H1 (cell line): Measurements from ENCODE around the gene MAGI3. TPM values are rescaled to one million over a fixed set of nuclear protein-coding genes. Genes with fewer than 3 reads are reported as not detected.
A peak's percentile ranks its signal among the peaks of the same experiment; 100 is the strongest.

Source experiments
- CTCF ChIA-PET: fragments of 300-600 bp; sonication (Branson Sonifier 250); formaldehyde crosslinking; loops from one replicate; lab custom pipeline; 2021; ENCODE audit not compliant: partially characterized antibody; lab: Charles Lee
- POLR2A ChIA-PET: fragments of 300-600 bp; sonication (Branson Sonifier 250); formaldehyde crosslinking; loops from one replicate; lab custom pipeline; 2021; ENCODE audit warnings: inconsistent platforms; ENCODE audit not compliant: partially characterized antibody; lab: Charles Lee
- DNase-seq, 2 experiments: peaks; one replicate each; pipeline versions ENCODE4 v3.0.0 to v3.0.0-alpha.2; 2010 to 2022; ENCODE audit warnings: low spot score in 2 of 2, low read depth in 1 of 2, mixed read lengths in 1 of 2
- FAIRE-seq: peaks from 2 replicates; lab custom pipeline; 2011; peaks lifted over from hg19 to GRCh38; lab: Jason Lieb, UNC
- H2AFZ ChIP-seq: 2 replicates; pipeline ENCODE4 v1.8.1; 2012; ENCODE audit warnings: low read length, inconsistent platforms
- H2AK5ac ChIP-seq: 2 replicates; pipeline ENCODE4 v1.6.1; 2013; ENCODE audit warnings: low read depth, low read length
- H2BK120ac ChIP-seq: replicated peaks from 2 replicates; pipeline ENCODE3; 2013; ENCODE audit warnings: low read depth, low read length, inconsistent platforms
- H2BK12ac ChIP-seq: 2 replicates; pipeline ENCODE4 v1.6.1; 2013; ENCODE audit warnings: low read depth, low read length
- H2BK15ac ChIP-seq: 2 replicates; pipeline ENCODE4 v1.6.1; 2013; ENCODE audit warnings: low read length
- H2BK20ac ChIP-seq: 2 replicates; pipeline ENCODE4 v1.6.1; 2013; ENCODE audit warnings: low read length
- H2BK5ac ChIP-seq: 2 replicates; pipeline ENCODE4 v1.6.1; 2013; ENCODE audit warnings: low read depth, low read length
- H3K14ac ChIP-seq: 2 replicates; pipeline ENCODE4 v1.6.1; 2013; ENCODE audit warnings: inconsistent platforms; ENCODE audit not compliant: insufficient read length
- H3K18ac ChIP-seq: 2 replicates; pipeline ENCODE4 v1.6.1; 2013; ENCODE audit warnings: low read length; ENCODE audit errors: extremely low read depth
- H3K23ac ChIP-seq: 2 replicates; pipeline ENCODE4 v1.6.1; 2013; ENCODE audit warnings: inconsistent platforms; ENCODE audit not compliant: insufficient read length
- H3K23me2 ChIP-seq: 2 replicates; pipeline ENCODE4 v1.6.1; 2013; ENCODE audit warnings: low read depth, low read length
- H3K27ac ChIP-seq: 2 replicates; pipeline ENCODE4 v1.6.1; 2011; ENCODE audit warnings: low read depth, low read length, inconsistent platforms
- H3K27me3 ChIP-seq, 4 experiments: replicated peaks in 1 of 4; 1 replicate in 1 of 4; 2 replicates in 3 of 4; pipeline versions ENCODE4 v1.6.1 to v1.8.1; 2011 to 2013; ENCODE audit warnings: low read length in 3 of 4, mild to moderate bottlenecking in 3 of 4, inconsistent platforms in 2 of 4, mixed read lengths in 2 of 4, moderate library complexity in 1 of 4; ENCODE audit not compliant: control insufficient read depth in 3 of 4, insufficient read depth in 3 of 4; ENCODE audit errors: extremely low read depth in 1 of 4
- H3K36me3 ChIP-seq, 4 experiments: 2 replicates each; pipeline versions ENCODE4 v1.6.1 to v1.8.1; 2011 to 2013; ENCODE audit warnings: mild to moderate bottlenecking in 4 of 4, low read length in 3 of 4, moderate library complexity in 2 of 4, control low read depth in 1 of 4, inconsistent platforms in 1 of 4; ENCODE audit not compliant: insufficient read depth in 4 of 4, control insufficient read depth in 2 of 4
- H3K4ac ChIP-seq: replicated peaks from 2 replicates; pipeline ENCODE3; 2013; ENCODE audit warnings: low read length, low read depth, mixed read lengths, inconsistent platforms; ENCODE audit not compliant: insufficient read length
- H3K4me1 ChIP-seq, 4 experiments: replicated peaks in 1 of 4; 1 replicate in 1 of 4; 2 replicates in 3 of 4; pipeline versions ENCODE4 v1.6.1 to v1.8.1; 2011 to 2013; ENCODE audit warnings: low read length in 3 of 4, inconsistent platforms in 2 of 4, mixed read lengths in 1 of 4; ENCODE audit not compliant: insufficient read depth in 4 of 4, control insufficient read depth in 3 of 4
- H3K4me2 ChIP-seq, 2 experiments: 2 replicates each; pipeline versions ENCODE4 v1.6.1 to v1.8.1; 2011 to 2013; ENCODE audit warnings: low read depth in 2 of 2, low read length in 2 of 2, control low read depth in 1 of 2, inconsistent platforms in 1 of 2, mild to moderate bottlenecking in 1 of 2; ENCODE audit not compliant: insufficient read depth in 1 of 2
- H3K4me3 ChIP-seq, 4 experiments: fragments of 200-600, 300-600 bp in 1 of 4; sonication (generic), shearing (Covaris generic), sonication (Bioruptor Twin) in 1 of 4; 2 replicates each; pipeline versions ENCODE4 v1.5.1 to v1.8.1; 2011 to 2016; ENCODE audit warnings: low read length in 4 of 4, low read depth in 3 of 4, control low read depth in 2 of 4, inconsistent platforms in 2 of 4, mild to moderate bottlenecking in 2 of 4, mixed read lengths in 1 of 4, moderate library complexity in 1 of 4; ENCODE audit not compliant: insufficient read depth in 2 of 4; ENCODE audit errors: extremely low read depth in 1 of 4
- H3K56ac ChIP-seq: replicated peaks from 2 replicates; pipeline ENCODE3; 2013; ENCODE audit warnings: low read depth, mild to moderate bottlenecking, mixed read lengths, low read length, inconsistent platforms; ENCODE audit not compliant: insufficient read length
- H3K79me1 ChIP-seq: 2 replicates; pipeline ENCODE4 v1.6.1; 2013; ENCODE audit warnings: low read depth, low read length, control low read depth
- H3K79me2 ChIP-seq, 2 experiments: 2 replicates each; pipeline versions ENCODE4 v1.6.1 to v1.8.1; 2012 to 2013; ENCODE audit warnings: low read length in 2 of 2, mild to moderate bottlenecking in 2 of 2, inconsistent platforms in 1 of 2; ENCODE audit not compliant: insufficient read depth in 2 of 2, control insufficient read depth in 1 of 2
- H3K9ac ChIP-seq, 4 experiments: replicated peaks in 1 of 4; 1 replicate in 1 of 4; 2 replicates in 3 of 4; pipeline versions ENCODE4 v1.6.1 to v1.8.1; 2011 to 2013; ENCODE audit warnings: low read depth in 3 of 4, low read length in 3 of 4, control low read depth in 2 of 4, mild to moderate bottlenecking in 2 of 4, moderate library complexity in 2 of 4, inconsistent platforms in 1 of 4; ENCODE audit errors: extremely low read depth in 1 of 4
- H3K9me3 ChIP-seq, 2 experiments: 2 replicates each; pipeline versions ENCODE4 v1.6.1 to v1.8.1; 2012 to 2013; ENCODE audit warnings: mild to moderate bottlenecking in 2 of 2, moderate library complexity in 2 of 2, control low read depth in 1 of 2, inconsistent platforms in 1 of 2, low read depth in 1 of 2, low read length in 1 of 2, mixed read lengths in 1 of 2; ENCODE audit not compliant: insufficient read depth in 2 of 2
- H4K20me1 ChIP-seq, 2 experiments: replicated peaks in 1 of 2; 2 replicates each; pipeline versions ENCODE3 to v1.8.1; 2011 to 2013; ENCODE audit warnings: inconsistent platforms in 2 of 2, low read length in 2 of 2, mild to moderate bottlenecking in 1 of 2; ENCODE audit not compliant: insufficient read depth in 2 of 2, control insufficient read depth in 1 of 2
- H4K5ac ChIP-seq: 2 replicates; pipeline ENCODE4 v1.6.1; 2013; ENCODE audit warnings: low read length, low read depth, mixed read lengths, inconsistent platforms; ENCODE audit not compliant: insufficient read length
- H4K8ac ChIP-seq: 2 replicates; pipeline ENCODE4 v1.8.0; 2013; ENCODE audit warnings: mild to moderate bottlenecking, moderate library complexity, low read length, inconsistent platforms; ENCODE audit not compliant: insufficient read depth; ENCODE audit errors: extremely low read depth
- H4K91ac ChIP-seq: replicated peaks from 2 replicates; pipeline ENCODE3; 2013; ENCODE audit warnings: low read length, mixed read lengths, inconsistent platforms; ENCODE audit not compliant: insufficient read length
- ASH2L ChIP-seq: fragments of 200-600, 300-600 bp; sonication (generic); IDR thresholded peaks from one replicate; pipeline ENCODE4 v1.7.1; 2017; ENCODE audit warnings: low read length
- EGR1 ChIP-seq: IDR thresholded peaks from 2 replicates; pipeline ENCODE4 v1.6.1; 2011; ENCODE audit warnings: low read depth, low read length, borderline replicate concordance
- HDAC6 ChIP-seq: IDR thresholded peaks from one replicate; pipeline ENCODE4 v1.7.1; 2012; ENCODE audit warnings: low read depth, mild to moderate bottlenecking, inconsistent platforms, low read length, moderate library complexity
- KDM1A ChIP-seq: fragments of 200-600, 300-600 bp; sonication (generic); IDR thresholded peaks from 2 replicates; pipeline ENCODE4 v1.7.1; 2016; ENCODE audit warnings: mild to moderate bottlenecking, low read length, borderline replicate concordance
- POU5F1 ChIP-seq: IDR thresholded peaks from 2 replicates; pipeline ENCODE4 v1.6.1; 2011; ENCODE audit warnings: low read depth, mild to moderate bottlenecking, low read length, moderate library complexity
- RAD21 ChIP-seq, 2 experiments: IDR thresholded peaks in 1 of 2; conservative IDR thresholded peaks in 1 of 2; 2 replicates each; pipeline ENCODE4 v1.6.1; 2011; ENCODE audit warnings: low read depth in 2 of 2, low read length in 2 of 2, improper control_type of control experiment in 1 of 2, inconsistent platforms in 1 of 2, mild to moderate bottlenecking in 1 of 2, moderate library complexity in 1 of 2
- RXRA ChIP-seq: IDR thresholded peaks from 2 replicates; pipeline ENCODE4 v1.6.1; 2011; ENCODE audit warnings: low read depth, mild to moderate bottlenecking, low read length, moderate library complexity; ENCODE audit not compliant: insufficient read depth
- SIRT6 ChIP-seq: IDR thresholded peaks from one replicate; pipeline ENCODE4 v1.7.1; 2012; ENCODE audit warnings: low read length, inconsistent platforms
- ZNF274 ChIP-seq: IDR thresholded peaks from 2 replicates; pipeline ENCODE4 v1.7.0; 2012; ENCODE audit warnings: low read length, borderline replicate concordance; ENCODE audit errors: extremely low read depth
- WGBS, 2 experiments: shearing (Covaris generic) in 1 of 2; methylation state at CpG; one replicate each; pipeline versions ENCODE4 v1.1.6 to v1.1.7; 2013 to 2015; ENCODE audit warnings: low lambda C conversion rate in 2 of 2, mixed read lengths in 2 of 2, inconsistent platforms in 1 of 2, low coverage in 1 of 2, missing lambda C conversion rate in 1 of 2; ENCODE audit not compliant: insufficient replicate concordance in 2 of 2, insufficient coverage in 1 of 2, insufficient read length in 1 of 2; ENCODE audit errors: extremely low coverage in 1 of 2, missing lambda C conversion rate in 1 of 2; 5-methylcytosine and 5-hydroxymethylcytosine counted together
- polyA plus RNA-seq, 7 experiments: library from polyadenylated mRNA; depleted of rRNA in 3 of 7; stranded (reverse) in 5 of 7; unstranded in 2 of 7; fragments of >200 nt in 5 of 7; fragments of 200-250 nt in 2 of 7; gene quantifications; 1 replicate in 5 of 7; 2 replicates in 1 of 7; 4 replicates in 1 of 7; pipeline versions ENCODE4 v1.2.1 to v1.2.3, GENCODE V29; 2011 to 2013; ENCODE audit warnings: missing spikeins in 2 of 7, mixed read lengths in 2 of 7
- total RNA-seq: library from RNA; stranded (reverse); fragmentation: NEBNext Ultra II Directional; extraction: Animal tissue kit (Norgen Biotek cat#: 25700); gene quantifications from 2 replicates; pipeline ENCODE4 v1.2.1, GENCODE V29; 2021
- TF ChIP-seq, protein P1 (sequence below): IDR thresholded peaks from 2 replicates; pipeline ENCODE4 v1.6.1; 2012; ENCODE audit warnings: inconsistent platforms

Gene MAGI3
- total and polyA plus RNA-seq, 2 of the 8 experiments (the other 6 are each of a cell fraction or from before 2014, with no cell fraction given) = 2.3 to 7.8 TPM

DNA sequence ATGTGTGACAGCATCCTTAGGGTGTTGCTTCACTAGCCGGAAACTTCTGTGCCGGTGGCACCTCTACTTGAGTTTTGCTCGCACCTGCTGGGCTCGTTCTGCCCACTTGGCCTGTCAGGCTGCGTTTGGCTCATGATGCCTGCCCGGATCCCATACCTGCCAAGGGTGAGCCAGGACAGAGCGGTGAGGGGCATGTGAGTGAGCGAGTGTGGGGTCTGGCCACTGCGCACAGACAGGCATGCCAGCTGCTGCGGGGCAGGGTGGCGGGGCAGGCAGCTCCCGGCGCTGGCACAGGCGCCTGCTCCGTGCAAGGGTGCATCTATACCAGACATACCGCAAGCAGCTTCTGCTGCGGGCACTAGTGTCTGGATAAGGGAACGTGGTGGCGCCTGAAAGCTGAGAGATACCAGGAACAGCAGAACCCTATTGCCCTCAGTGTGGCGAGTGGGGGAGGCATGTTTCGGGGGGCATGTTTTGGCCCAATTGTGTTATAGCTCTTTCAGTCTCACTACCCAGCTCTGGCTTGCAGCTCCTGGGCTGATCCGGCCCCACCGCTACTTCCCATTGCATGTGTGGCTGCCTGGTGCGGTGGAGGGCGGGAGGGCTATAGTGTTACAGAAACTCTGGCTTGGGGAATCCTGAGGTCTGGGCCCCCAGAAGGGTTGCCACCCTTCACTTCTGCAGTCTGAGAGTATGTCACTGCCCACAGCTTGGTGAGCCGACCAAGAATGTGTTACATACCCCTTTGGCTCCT lies 32.2 kb downstream of the MAGI3 start:
- ChIA-PET CTCF (interaction anchor here (1.3 to 3.2 kb wide), 2 partner anchors 18 to 203 kb away, joined by 4 to 7 read pairs; no protein-coding TSS in a partner anchor), POLR2A (no interaction called here)
- TF ChIP-seq, protein P1, sequence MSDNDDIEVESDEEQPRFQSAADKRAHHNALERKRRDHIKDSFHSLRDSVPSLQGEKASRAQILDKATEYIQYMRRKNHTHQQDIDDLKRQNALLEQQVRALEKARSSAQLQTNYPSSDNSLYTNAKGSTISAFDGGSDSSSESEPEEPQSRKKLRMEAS = no peak
- TF ChIP-seq KDM1A = no peak
- TF ChIP-seq HDAC6 = no peak
- no peak for TF ChIP-seq ASH2L
- no peak for TF ChIP-seq RXRA
- no peak for TF ChIP-seq SIRT6
- TF ChIP-seq EGR1 = no peak
- no peak for TF ChIP-seq ZNF274
- no peak for TF ChIP-seq POU5F1
- TF ChIP-seq RAD21 (IDR thresholded peaks at IDR 0.05 in 1 of 2, conservative IDR thresholded peaks at IDR 0.05 in 1 of 2; ENCODE audit: low read depth in 2 of 2, low read length in 2 of 2) = no peak
- H2BK5ac ChIP-seq = no peak overlapping the region
- H3K23me2 ChIP-seq = no peaks in the 10 kb centered on the region; the same call in 1 of the 2 replicates
- no peaks in the 10 kb centered on the region for H3K27me3 ChIP-seq
- no peak overlapping the region for H3K4me2 ChIP-seq
- H3K79me2 ChIP-seq = peaks cover 0 to 6% of the 10 kb centered on the region in 2 experiments; a peak in 2 of 4 replicates
- H3K4ac ChIP-seq = no peak overlapping the region
- FAIRE-seq (no peak), DNase-seq (no peak)
- WGBS, 2 experiments = 95% methylated on average over 26 of the region's 26 CpGs; no CpG with 5 or more reads in 1 of the 2 experiments
- no peak overlapping the region for H3K9ac ChIP-seq
- no peak overlapping the region for H2AK5ac ChIP-seq
- H3K4me3 ChIP-seq = no peak overlapping the region
- no peak overlapping the region for H2BK12ac ChIP-seq
- no peak overlapping the region for H3K56ac ChIP-seq
- no peaks in the 10 kb centered on the region for H3K79me1 ChIP-seq
- H2BK120ac ChIP-seq = no peak overlapping the region
- H4K20me1 ChIP-seq = no peaks in the 10 kb centered on the region
- no peak overlapping the region for H2AFZ ChIP-seq
- H4K91ac ChIP-seq = no peak overlapping the region
- peaks cover 2 to 5% of the 10 kb centered on the region in 2 experiments; a peak in 2 of 4 replicates for H3K9me3 ChIP-seq
- H3K4me1 ChIP-seq = no peaks in the 10 kb centered on the region
- no peak overlapping the region for H3K18ac ChIP-seq
- no peak overlapping the region for H2BK15ac ChIP-seq
- no peak overlapping the region for H2BK20ac ChIP-seq
- H3K27ac ChIP-seq = no peak overlapping the region
- no peak overlapping the region for H4K5ac ChIP-seq
- H4K8ac ChIP-seq = peak overlapping the region; percentile 46; the same call in 1 of the 2 replicates
- H3K36me3 ChIP-seq = no peaks in the 10 kb centered on the region
- no peak overlapping the region for H3K14ac ChIP-seq
- no peak overlapping the region for H3K23ac ChIP-seq
